ENCODE results near the gene CGRRF1.

DNA sequence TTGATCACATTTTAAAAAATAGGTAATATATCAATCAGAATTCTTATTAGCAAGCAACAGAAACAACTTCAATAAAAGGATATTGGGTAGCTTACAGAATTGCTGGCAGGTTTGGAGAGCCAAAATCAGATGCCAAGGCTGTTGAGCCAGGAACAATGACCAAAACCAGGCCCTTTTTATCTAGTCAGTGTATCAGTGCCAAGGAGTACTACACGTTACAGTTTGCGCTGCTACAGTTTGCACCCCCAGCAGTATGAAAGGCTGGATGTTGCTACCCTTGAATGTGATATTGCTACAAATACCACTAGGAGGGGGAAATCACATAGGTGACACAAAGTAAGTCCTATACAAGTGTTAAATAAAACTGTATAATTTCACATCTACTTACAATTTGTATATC is 19.3 kb downstream of the CGRRF1 start:
- TF ChIP-seq, protein P1, sequence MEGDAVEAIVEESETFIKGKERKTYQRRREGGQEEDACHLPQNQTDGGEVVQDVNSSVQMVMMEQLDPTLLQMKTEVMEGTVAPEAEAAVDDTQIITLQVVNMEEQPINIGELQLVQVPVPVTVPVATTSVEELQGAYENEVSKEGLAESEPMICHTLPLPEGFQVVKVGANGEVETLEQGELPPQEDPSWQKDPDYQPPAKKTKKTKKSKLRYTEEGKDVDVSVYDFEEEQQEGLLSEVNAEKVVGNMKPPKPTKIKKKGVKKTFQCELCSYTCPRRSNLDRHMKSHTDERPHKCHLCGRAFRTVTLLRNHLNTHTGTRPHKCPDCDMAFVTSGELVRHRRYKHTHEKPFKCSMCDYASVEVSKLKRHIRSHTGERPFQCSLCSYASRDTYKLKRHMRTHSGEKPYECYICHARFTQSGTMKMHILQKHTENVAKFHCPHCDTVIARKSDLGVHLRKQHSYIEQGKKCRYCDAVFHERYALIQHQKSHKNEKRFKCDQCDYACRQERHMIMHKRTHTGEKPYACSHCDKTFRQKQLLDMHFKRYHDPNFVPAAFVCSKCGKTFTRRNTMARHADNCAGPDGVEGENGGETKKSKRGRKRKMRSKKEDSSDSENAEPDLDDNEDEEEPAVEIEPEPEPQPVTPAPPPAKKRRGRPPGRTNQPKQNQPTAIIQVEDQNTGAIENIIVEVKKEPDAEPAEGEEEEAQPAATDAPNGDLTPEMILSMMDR (IDR thresholded peaks at IDR 0.05; ENCODE audit: low read depth, low read length) = no peak
- no peak for TF ChIP-seq EZH2phosphoT487 (IDR thresholded peaks at IDR 0.05; ENCODE audit: low read depth)

All from OCI-LY3 (cell line).